OCI-LY7 (cell line): ENCODE data around the gene GIMAP7. TPM values are rescaled to one million over a fixed set of nuclear protein-coding genes. Genes with fewer than 3 reads are reported as not detected.
"Not testable (repeated sequence)": the region's sequence is repeated elsewhere in the genome, so short reads cannot be mapped to it uniquely, and the experiment has no call there.

Experiments used
- BruUV-seq: library from RNA; stranded (reverse); fragments of 400-500 nt; replicated peaks from 2 replicates; lab custom pipeline; 2021; lab: Mats Ljungman, UMichigan
- CTCF ChIA-PET: fragments of 300-600 bp; sonication (Branson Sonifier 250); formaldehyde crosslinking; loops from one replicate; lab custom pipeline; 2022; ENCODE audit warnings: antibody characterized with exemption; ENCODE audit not compliant: unreplicated experiment; lab: Charles Lee
- POLR2A ChIA-PET: fragments of 300-600 bp; sonication (Branson Sonifier 250); formaldehyde crosslinking; loops from one replicate; lab custom pipeline; 2022; ENCODE audit warnings: antibody characterized with exemption; lab: Charles Lee
- DNase-seq: peaks from one replicate; pipeline ENCODE4 v3.0.0-alpha.2; 2015; ENCODE audit warnings: low spot score
- H2AFZ ChIP-seq: fragments of 200-600 bp; sonication (generic), shearing (Covaris generic); 2 replicates; pipeline ENCODE4 v1.6.1; 2014; ENCODE audit warnings: mild to moderate bottlenecking, antibody characterized with exemption, low read length, moderate library complexity
- H3K27ac ChIP-seq: fragments of 200-600 bp; sonication (generic); 2 replicates; pipeline ENCODE4 v1.5.1; 2014; ENCODE audit warnings: mixed run types, low read depth, mild to moderate bottlenecking, moderate library complexity, low read length, inconsistent platforms; ENCODE audit not compliant: poor library complexity, severe bottlenecking
- H3K36me3 ChIP-seq: fragments of 200-600 bp; sonication (generic); 2 replicates; pipeline ENCODE4 v1.6.1; 2014; ENCODE audit warnings: mild to moderate bottlenecking, antibody characterized with exemption, low read length, moderate library complexity, mixed read lengths; ENCODE audit not compliant: insufficient read depth
- H3K4me1 ChIP-seq: fragments of 200-600 bp; sonication (generic); 2 replicates; pipeline ENCODE4 v1.5.1; 2014; ENCODE audit warnings: mild to moderate bottlenecking, low read length; ENCODE audit not compliant: insufficient read depth, poor library complexity, severe bottlenecking
- H3K4me2 ChIP-seq: fragments of 200-600 bp; sonication (generic); 2 replicates; pipeline ENCODE4 v1.6.1; 2014; ENCODE audit warnings: mild to moderate bottlenecking, low read length
- H3K4me3 ChIP-seq: fragments of 200-600 bp; sonication (generic); 2 replicates; pipeline ENCODE4 v1.5.1; 2014; ENCODE audit warnings: mild to moderate bottlenecking, low read depth, low read length; ENCODE audit not compliant: poor library complexity, severe bottlenecking
- H3K79me2 ChIP-seq: fragments of 200-600 bp; sonication (generic); 2 replicates; pipeline ENCODE4 v1.6.1; 2016; ENCODE audit warnings: low read depth, mild to moderate bottlenecking, low read length, moderate library complexity, mixed read lengths; ENCODE audit not compliant: insufficient read depth
- H3K9me2 ChIP-seq: fragments of 200-600 bp; sonication (generic); 2 replicates; pipeline ENCODE4 v1.6.1; 2016; ENCODE audit warnings: mild to moderate bottlenecking, low read length, mixed read lengths; ENCODE audit not compliant: insufficient read depth
- H3K9me3 ChIP-seq: fragments of 200-600 bp; sonication (generic); 2 replicates; pipeline ENCODE4 v1.6.1; 2014; ENCODE audit warnings: mild to moderate bottlenecking, mixed run types, low read length, mixed read lengths
- H4K20me1 ChIP-seq: fragments of 200-600 bp; sonication (generic); 2 replicates; pipeline ENCODE4 v1.6.1; 2014; ENCODE audit warnings: mild to moderate bottlenecking, antibody characterized with exemption, low read length, moderate library complexity, mixed read lengths; ENCODE audit not compliant: insufficient read depth
- EZH2phosphoT487 ChIP-seq: fragments of 200-600 bp; sonication (generic); IDR thresholded peaks from 2 replicates; pipeline ENCODE4 v1.6.1; 2018; ENCODE audit warnings: low read depth, borderline replicate concordance, mild to moderate bottlenecking, mixed run types, antibody characterized with exemption, low read length, moderate library complexity, mixed read lengths
- intact Hi-C: fragments of 100-400 bp; cut with micrococcal nuclease; formaldehyde crosslinking; loops from one replicate; pipeline ENCODE4 v1.10.0; 2022; ENCODE audit not compliant: unreplicated experiment
- total RNA-seq, 2 experiments: library from RNA; depleted of rRNA in 1 of 2; stranded (reverse); fragments of >200 nt in 1 of 2; shearing (Covaris generic) in 1 of 2; gene quantifications; 2 replicates each; pipeline ENCODE4 v1.2.3, GENCODE V29; 2014 to 2022
- TF ChIP-seq, protein P1 (sequence below): fragments of 200-600 bp; sonication (generic); conservative IDR thresholded peaks from 2 replicates; pipeline ENCODE4 v1.5.1; 2014; ENCODE audit warnings: mild to moderate bottlenecking, antibody characterized with exemption, low read length, moderate library complexity, mixed read lengths

The GIMAP7 gene
- total RNA-seq, 2 experiments from 2014 or later: not detected

DNA sequence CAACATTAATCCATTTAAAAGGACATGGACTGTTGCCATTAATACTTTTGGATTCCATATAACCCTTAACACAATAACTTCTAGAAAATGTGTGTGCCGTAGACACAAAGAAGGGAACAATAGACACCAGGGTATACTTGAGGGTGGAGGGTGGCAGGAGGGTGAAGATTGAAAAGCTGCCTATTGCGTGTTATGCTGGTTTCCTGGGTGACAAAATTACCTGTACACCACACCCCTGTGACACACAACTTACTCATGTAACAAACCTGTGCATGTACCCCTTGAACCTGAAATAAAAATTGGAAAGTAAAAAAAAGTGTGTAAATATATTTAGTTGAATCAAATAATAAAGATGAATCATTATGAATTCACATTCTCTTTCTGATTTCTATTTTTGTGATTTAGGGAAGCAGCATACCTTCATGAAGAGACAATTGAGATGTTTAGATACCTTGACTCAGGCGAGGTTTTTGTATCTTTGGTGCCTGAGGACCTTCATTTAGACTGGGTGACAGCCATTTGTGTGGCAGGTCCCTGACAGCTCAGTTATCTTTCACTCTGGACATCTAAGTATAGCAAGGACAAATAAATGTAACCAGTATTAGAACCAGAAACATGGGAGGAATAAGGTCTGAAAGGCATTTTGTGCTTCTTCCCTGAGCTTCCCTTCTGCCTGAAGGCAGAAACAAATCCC is 35.5 kb upstream of the GIMAP7 start:
- no peak for DNase-seq
- no TSS peak for BruUV-seq
- Histone ChIP-seq H4K20me1 (no peaks in the 10 kb centered on the region), H3K79me2 (no peaks in the 10 kb centered on the region), H3K9me3 (no peaks in the 10 kb centered on the region), H3K4me3 (no peak overlapping the region), H2AFZ (no peak overlapping the region), H3K4me2 (no peak overlapping the region), H3K9me2 (no peaks in the 10 kb centered on the region), H3K4me1 (no peaks in the 10 kb centered on the region), H3K27ac (no peak overlapping the region), H3K36me3 (no peaks in the 10 kb centered on the region)
- TF ChIP-seq, protein P1, sequence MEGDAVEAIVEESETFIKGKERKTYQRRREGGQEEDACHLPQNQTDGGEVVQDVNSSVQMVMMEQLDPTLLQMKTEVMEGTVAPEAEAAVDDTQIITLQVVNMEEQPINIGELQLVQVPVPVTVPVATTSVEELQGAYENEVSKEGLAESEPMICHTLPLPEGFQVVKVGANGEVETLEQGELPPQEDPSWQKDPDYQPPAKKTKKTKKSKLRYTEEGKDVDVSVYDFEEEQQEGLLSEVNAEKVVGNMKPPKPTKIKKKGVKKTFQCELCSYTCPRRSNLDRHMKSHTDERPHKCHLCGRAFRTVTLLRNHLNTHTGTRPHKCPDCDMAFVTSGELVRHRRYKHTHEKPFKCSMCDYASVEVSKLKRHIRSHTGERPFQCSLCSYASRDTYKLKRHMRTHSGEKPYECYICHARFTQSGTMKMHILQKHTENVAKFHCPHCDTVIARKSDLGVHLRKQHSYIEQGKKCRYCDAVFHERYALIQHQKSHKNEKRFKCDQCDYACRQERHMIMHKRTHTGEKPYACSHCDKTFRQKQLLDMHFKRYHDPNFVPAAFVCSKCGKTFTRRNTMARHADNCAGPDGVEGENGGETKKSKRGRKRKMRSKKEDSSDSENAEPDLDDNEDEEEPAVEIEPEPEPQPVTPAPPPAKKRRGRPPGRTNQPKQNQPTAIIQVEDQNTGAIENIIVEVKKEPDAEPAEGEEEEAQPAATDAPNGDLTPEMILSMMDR: no peak
- no peak for TF ChIP-seq EZH2phosphoT487
- CTCF ChIA-PET: no interaction called here
- intact Hi-C loops: no loop called here
- POLR2A ChIA-PET: no interaction called here

DNA sequence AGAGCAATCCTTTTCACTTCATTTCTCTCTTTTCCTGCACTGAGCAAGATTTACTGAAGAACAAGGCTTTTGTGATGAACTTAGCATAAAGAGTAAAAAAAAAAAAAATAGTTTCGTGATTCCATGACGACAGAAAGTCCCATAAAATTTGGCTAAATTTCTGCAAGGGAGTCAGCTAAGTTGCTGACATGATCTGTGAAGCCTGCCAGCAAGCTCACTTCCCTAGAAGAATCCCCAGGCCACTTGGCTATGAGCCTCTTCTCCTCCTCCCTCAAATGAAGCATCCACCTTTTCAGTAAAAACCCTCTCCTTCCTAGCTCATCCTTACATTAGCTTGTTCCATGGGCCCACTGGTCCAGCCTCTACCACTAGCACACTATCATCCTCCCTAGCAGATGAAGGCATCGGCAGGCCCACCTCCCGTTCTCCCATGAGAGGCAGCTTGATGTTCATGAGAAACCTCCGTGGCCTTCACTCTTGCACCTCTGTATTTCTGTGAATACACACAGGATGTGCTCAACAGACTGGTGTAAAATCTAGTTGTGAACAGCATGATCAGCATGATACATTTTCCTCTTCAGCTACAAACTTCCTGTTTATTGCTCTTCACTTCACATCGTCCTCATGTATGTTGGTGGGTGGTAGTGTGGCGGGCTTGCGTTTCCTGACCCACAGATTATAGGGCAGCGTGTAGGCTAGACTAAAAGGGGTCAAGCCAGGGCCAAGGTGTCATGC is 33.3 kb upstream of the GIMAP7 start:
- TF ChIP-seq, protein P1: no peak
- no peak for TF ChIP-seq EZH2phosphoT487
- BruUV-seq: no TSS peak

DNA sequence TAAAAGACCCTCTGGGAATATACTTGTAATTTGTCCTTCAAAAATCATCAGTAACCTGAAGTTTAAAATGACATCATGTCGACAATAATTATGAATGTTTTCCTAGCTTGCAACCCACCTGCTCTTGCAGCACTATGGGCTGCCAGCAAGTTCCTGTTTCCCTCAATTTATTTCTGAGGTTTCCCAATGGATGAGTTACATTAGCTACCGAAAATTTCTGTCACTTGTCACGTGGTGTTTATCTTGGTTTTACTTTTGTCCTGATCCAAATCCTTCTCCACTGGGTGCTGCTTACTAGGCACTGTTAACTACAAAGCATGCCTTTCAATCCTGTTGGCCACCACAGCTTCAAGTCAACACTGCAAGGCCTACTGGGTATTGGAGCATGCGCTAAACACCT is 32.8 kb upstream of the GIMAP7 start:
- no peak overlapping the region for H3K4me2 ChIP-seq
- H3K4me3 ChIP-seq: no peak overlapping the region
- no peak for TF ChIP-seq EZH2phosphoT487
- TF ChIP-seq, protein P1: no peak
- no peak overlapping the region for H3K27ac ChIP-seq
- H3K79me2 ChIP-seq: no peaks in the 10 kb centered on the region
- H4K20me1 ChIP-seq: no peaks in the 10 kb centered on the region
- DNase-seq: no peak
- no peaks in the 10 kb centered on the region for H3K9me3 ChIP-seq
- H3K4me1 ChIP-seq: no peaks in the 10 kb centered on the region
- intact Hi-C loops: no loop called here
- ChIA-PET POLR2A (no interaction called here), CTCF (no interaction called here)
- BruUV-seq: no TSS peak
- H3K36me3 ChIP-seq: no peaks in the 10 kb centered on the region
- H2AFZ ChIP-seq: no peak overlapping the region
- H3K9me2 ChIP-seq: no peaks in the 10 kb centered on the region

More for the DNA sequence above, 33.3 kb upstream of the GIMAP7 start:
- H3K79me2 ChIP-seq: no peaks in the 10 kb centered on the region
- no peak overlapping the region for H3K27ac ChIP-seq
- H3K4me2 ChIP-seq: no peak overlapping the region
- CTCF ChIA-PET: no interaction called here
- H2AFZ ChIP-seq: no peak overlapping the region
- POLR2A ChIA-PET: no interaction called here
- intact Hi-C loops: no loop called here
- no peaks in the 10 kb centered on the region for H4K20me1 ChIP-seq
- H3K4me1 ChIP-seq: no peaks in the 10 kb centered on the region
- H3K9me3 ChIP-seq: no peaks in the 10 kb centered on the region
- DNase-seq: no peak
- H3K36me3 ChIP-seq: no peaks in the 10 kb centered on the region
- no peak overlapping the region for H3K4me3 ChIP-seq
- no peaks in the 10 kb centered on the region for H3K9me2 ChIP-seq

DNA sequence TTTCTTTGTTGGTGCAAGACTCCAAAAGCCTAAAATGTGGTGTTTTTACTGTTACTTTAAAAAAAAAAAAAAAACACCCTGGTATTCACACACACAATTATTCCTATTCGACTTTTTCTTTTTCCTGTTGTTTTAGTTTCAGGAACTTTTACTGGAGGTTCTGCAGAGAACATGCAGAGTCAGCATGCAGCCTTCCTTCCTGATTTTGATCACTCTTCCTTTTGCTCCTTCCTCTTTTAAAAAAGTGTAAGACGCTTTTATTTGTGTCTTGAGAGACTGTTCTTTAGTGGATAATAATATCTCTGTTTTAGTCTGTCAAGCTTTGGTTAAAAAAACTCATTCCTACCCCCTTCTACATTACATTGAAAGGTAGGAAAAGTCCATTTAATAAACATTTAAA is 31.2 kb upstream of the GIMAP7 start:
- H2AFZ ChIP-seq, H3K4me2 ChIP-seq, DNase-seq, H3K9me3 ChIP-seq, CTCF ChIA-PET, H3K9me2 ChIP-seq, H4K20me1 ChIP-seq, H3K4me3 ChIP-seq, H3K27ac ChIP-seq, BruUV-seq, intact Hi-C loops, H3K36me3 ChIP-seq, H3K79me2 ChIP-seq, H3K4me1 ChIP-seq, POLR2A ChIA-PET: not testable (repeated sequence)
